COLO668 (cell line): ENCODE measurements around the gene TNK2.

Source experiments
- DNase-seq: peaks from one replicate; lab custom pipeline; 2025; ENCODE audit not compliant: unreplicated experiment; lab: John Stamatoyannopoulos, UW

TNK2 gene

GRCh38 chr3:195886181-195887141 is 21.9 kb downstream of the TNK2 start:
- no peak for DNase-seq

GRCh38 chr3:195885036-195885891 is 23.1 kb downstream of the TNK2 start:
- DNase-seq: no peak

DNA sequence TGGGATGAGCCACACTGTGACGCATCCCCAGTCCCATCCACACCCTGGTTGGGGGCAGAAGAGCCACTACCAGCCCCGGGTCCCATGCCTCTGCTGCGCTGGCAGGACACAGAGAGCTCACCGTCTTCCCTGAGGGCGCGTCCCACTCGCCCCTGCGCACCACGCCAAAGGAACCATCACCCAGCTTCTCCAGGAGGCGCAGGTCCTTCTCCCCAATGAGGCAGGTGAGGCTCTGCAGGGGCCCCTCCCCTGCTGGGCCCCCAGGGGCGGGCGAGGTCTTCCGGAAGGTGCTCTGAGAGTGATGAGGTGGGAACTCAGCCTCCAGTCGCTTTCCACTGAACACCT is 23.7 kb downstream of the TNK2 start:
- no peak for DNase-seq

GRCh38 chr3:195883801-195884200 is 24.6 kb downstream of the TNK2 start:
- no peak for DNase-seq

DNA sequence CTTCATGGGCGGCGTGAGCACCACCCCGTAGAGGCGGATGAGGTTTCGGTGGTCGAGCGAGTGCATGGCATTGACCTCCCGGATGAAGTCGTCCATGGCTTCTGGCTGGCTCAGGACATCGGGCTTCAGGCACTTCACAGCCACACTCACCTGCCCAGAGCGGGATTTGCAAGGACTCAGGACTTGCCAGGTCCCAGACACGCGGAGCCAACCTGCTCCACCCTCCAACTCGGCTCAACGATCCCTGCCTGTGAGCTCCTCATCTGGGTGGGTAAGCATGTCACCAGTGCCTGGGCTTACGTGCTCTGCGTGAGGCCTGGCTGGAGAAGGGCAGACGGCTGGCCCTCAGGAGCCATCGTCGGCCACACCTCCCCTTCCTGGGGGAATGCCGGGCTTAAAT is 25.2 kb downstream of the TNK2 start:
- DNase-seq: no peak

- no peak for DNase-seq
Observed at GRCh38 chr3:195882002-195882441, 26.3 kb downstream of the TNK2 start.

GRCh38 chr3:195881276-195881988 is 26.9 kb downstream of the TNK2 start:
- DNase-seq: no peak

- no peak for DNase-seq
Observed at GRCh38 chr3:195880037-195880431, 28.3 kb downstream of the TNK2 start.

- DNase-seq: no peak
Observed at GRCh38 chr3:195879416-195880036, 28.8 kb downstream of the TNK2 start.

DNA sequence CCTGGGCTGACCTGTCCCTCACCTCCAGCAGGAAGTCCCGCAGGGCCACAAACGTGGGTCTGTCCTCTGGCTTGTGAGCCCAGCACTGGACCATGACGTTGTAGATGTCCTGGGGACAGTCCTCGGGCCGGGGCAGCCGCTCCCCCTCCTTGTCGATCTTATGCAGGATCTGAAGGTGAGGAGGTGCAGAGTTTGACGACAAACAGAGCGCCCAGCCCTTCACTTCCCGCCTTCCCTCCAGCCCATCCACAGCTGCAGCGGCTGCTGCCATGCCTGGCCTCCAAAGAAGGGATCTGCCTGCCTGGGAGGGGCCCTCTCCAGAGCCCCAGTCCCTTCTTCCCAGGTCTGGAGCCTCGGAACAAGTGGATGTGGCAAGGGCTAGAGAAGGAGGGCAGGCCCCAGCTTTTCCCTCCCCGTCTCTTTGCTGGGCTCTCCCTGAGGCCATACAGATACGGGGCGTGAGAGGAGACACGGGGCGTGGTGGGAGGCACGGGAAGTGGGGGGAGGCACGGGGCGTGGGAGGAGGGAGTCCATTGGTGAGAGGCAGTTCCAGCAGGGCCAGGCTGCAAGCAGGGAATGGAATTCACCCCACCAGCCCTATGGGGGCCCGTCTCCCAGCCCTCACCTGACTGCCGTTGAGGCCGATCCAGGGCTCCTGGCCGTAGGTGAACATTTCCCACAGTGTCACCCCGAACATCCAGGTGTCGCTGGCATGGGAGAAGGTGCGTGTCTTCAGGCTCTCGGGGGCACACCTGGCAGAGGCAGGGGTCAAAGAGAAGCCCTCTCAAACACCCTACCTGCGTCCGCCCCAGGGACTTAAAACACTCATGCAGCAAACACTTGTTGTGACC is 29.7 kb downstream of the TNK2 start:
- DNase-seq: no peak

DNA sequence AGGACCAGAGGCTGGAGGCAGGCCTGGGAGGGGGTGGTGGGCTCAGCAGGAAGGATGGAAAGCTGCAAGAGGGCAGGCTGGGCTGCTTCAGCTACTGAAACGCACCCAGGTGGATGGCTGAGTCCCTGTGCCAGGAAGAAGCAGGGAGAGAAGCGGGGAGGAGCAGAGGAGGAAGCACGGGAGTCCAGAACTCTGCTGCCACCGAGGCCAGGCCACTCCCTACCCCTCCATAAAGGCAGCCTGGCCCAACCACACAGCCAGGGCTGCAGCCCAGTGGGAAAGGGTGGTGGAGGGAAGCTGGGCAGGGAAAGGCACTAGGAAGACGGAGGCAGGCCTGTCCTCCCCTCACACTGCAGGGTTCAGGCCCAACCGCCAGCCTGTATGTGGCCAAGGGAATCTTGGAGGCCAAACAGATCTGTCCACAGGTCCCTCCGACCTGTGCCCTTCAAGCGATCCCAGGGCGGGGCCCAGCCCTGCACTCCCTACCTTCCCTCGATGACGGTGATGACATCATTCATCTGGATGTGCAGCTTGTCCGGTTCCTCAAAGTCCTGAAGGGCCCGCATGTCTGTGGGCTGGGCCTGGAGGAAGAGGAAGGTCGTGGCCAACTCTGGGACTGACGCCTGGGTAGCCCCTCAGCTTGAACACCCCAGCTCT is 30.5 kb downstream of the TNK2 start:
- DNase-seq: no peak

GRCh38 chr3:195877136-195877715 is 31.1 kb downstream of the TNK2 start:
- no peak for DNase-seq

- DNase-seq: no peak
Observed at GRCh38 chr3:195876297-195877064, 31.9 kb downstream of the TNK2 start.

DNA sequence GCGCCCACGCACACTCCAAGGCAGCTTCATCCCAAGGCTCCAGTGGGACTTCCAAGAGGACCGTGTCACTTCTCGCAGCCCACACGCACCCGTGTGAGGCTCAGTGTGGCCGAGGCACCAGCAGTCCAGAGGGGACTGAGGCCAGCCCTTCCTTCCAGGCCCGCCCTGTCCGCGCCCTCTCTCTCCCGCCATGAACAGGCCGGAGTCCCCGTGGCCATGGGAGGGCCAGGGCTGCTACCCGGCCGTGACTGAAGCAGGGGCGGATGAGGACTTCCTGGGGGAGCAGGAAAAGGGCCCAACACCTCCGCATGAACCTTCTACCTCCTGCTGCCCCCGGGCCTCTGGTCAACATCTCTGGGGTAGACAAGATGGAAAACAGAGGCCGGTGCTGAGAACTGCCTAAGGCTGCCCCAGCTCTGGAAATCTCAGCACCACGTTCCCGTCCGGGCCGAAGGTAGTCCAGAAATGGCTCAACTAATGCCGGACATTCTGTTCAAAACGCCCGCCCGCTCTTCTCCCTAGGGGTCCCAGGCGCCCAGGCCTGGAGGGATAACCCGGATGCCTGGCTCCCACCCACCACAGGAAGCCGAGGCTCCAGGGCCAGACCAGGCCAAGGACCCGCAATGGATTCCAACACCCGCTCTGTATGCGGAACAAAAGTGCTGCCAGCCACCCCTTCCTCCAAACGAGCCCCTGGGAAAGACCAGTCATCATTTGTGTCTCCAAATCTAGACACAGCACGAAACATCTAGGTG is 32.7 kb downstream of the TNK2 start:
- no peak for DNase-seq

DNA sequence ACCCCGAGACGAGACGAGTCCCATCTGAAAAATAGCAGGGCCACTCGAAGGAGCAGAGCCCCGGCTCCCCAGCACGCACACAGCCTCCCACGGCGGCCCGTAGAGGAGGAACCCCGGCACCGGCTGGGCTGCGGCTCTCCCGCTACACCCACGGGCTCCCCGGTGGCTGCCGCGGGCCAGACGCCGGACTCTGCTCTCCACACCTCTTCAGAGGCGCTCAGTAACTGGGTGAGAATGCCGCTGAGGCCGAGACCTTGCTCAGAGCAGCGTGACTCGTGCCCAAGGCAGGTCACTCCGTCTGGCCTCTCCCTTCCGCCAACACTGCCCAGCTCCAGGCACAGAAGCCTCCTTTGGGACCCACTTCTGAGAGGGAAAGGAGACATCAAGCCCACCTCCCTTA is 34.4 kb downstream of the TNK2 start:
- no peak for DNase-seq

DNA sequence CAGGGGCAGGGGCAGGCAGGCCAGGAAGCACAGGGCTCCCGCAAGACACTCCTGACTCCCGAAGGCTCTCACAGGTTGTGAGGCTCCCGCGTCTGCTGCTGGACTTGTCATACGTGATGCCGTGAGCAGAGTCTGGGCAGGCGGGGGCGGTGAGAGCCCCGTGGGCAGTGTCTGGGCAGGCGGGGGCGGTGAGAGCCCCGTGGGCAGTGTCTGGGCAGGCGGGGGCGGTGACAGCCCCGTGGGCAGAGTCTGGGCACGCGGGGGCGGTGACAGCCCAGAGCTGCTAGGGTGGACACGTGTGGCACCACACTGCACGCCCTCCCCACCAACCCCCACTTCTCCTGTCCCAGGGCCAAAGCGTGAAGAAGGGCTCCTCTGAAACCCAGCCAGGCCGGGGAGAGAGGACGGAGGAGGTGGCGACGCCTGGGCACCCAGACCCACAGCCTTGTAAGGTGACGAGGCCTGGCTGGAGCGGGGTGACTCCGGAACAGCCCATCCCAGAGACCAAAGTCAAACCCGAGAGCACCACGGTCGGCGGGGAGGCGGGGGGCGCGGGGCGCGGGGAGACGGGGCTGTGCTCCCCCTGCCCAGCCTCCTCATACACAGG is 35.0 kb downstream of the TNK2 start:
- DNase-seq: no peak

GRCh38 chr3:195872800-195873199 is 35.6 kb downstream of the TNK2 start:
- DNase-seq: no peak
